ENCODE results near the gene CNKSR3.

GRCh38 chr6:154488248-154488593, 22.3 kb downstream of the CNKSR3 start:
- TF ChIP-seq POLR2AphosphoS5 (IDR thresholded peaks at IDR 0.05) (no peak), POLR2A (IDR thresholded peaks at IDR 0.05) (no peak), CTCF (IDR thresholded peaks at IDR 0.05) (no peak), EP300 (IDR thresholded peaks at IDR 0.05) (no peak)

Measured in suprapubic skin (tissue), 4 donors.